T-helper 2 cell (primary cell): Measurements from ENCODE around the gene MLIP.
"Not testable (repeated sequence)": the region's sequence is repeated elsewhere in the genome, so short reads cannot be mapped to it uniquely, and the experiment has no call there.

Source experiments
- DNase-seq, 5 experiments: peaks; one replicate each; pipeline versions ENCODE4 v3.0.0 to v3.0.0-alpha.2; 2012 to 2022

The MLIP gene

DNA sequence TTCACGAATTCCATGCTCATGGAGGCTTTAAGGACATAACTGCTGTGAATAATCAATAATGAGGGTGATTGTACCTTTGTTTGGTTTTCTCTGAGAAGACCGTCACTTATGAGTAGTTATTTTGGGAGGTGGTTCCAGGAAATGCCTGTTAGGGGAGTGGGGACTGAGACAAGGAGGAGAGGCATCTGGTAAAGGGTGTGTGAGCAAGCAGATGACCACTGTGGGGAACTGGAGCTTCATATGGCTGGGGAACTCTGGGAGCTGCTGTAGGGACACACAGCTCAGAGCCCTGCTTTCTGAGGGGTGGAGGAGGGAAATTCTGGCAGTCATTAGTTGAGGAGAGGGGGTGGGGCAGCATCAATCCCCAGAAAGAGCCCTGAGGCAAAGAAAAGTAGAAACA, 125.7 kb downstream of the MLIP start:
- no peak for DNase-seq

DNA sequence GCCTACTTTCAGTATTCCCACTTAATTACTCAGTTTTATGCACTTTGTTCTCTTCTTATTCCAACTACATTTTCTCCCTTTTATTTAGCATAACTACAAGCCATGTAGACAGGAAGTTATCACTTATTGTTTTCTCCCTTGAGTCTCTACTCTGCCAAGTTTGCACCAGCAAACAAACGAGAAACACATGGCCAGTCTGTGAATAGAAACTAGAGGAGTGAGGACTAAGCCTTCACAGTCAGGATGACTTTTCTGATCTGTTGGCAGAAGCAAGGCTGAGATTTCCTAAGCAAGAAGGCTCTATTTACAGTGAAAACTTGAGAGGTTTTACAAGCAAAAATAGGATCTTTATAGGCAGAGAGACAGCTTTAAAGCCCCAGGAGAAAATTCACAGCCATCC, 127.2 kb downstream of the MLIP start:
- DNase-seq: no peak

DNA sequence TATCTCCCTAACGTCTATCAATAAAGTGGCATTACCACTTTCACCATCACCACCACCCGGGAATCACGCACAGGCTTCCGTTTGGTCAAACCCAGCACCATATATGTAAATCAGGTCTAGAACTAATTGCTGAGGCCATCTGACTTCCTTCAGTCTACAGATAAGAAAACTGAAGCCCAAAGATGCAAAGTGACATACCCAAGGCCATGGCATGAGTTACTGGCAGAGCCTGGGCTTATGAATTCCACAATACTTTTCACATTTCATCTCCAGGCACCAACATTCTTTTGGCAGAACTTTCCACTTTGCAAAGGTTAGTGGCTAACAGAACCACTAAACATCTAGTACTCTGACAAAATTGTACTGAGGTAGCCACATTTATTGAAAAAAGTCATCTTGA, 132.5 kb downstream of the MLIP start:
- DNase-seq: no peak

DNA sequence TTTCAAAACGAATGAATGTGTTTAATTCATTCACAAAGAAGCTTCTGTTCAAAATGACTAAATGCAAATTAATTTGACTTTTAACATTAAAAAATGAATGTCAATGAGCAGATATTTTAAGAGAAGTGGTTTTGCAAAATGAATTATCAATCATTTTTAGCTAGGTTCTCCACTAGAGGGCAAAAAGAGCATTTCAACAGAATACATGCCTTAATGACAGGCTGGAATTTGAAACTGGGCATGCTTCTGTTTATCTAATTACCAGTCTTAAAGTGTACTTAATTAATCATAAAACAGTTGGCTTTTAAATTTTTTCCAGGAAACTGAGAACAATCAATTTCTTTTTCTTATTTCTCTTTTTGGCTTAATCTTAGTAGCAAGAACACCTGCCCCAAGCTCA, 133.2 kb downstream of the MLIP start:
- DNase-seq: no peak

DNA sequence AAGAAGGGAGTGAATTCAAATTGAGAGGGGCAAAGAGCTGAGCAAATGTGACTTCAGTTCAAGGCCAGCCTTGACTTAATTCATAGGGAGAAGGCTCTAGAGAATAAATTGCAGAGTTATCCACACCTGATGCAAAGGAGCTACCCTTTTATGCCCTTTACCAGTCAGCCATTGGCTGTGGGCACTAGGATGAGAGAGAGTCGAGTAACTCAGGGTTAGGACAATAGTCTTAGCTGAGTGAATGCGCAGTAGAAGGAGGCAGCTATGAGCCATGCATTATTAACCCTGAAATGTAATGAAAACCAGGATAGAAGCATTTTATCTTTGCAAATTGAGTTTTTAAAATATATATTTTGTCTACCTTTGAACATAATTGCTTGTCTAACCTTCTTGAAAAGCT, 134.0 kb downstream of the MLIP start:
- DNase-seq: no peak

DNA sequence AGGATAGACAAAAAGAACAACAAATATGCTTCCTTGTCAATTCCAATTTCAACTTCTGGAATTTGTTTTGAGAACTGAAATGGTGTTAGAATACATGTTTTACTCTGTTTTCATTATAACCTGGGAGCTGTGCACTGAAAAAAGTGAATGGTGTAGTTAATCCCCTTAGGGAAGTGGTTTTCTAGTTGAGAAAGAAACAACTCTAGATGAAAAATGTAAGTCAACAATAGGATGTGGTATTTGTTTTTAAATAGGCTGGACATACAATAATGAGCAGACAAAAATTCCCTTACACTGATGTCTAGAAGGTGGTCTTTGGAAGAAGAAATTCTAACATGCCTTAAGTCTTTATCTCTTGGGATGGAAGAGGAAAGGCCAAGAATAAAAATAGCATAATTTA, 137.1 kb downstream of the MLIP start:
- no peak for DNase-seq

DNA sequence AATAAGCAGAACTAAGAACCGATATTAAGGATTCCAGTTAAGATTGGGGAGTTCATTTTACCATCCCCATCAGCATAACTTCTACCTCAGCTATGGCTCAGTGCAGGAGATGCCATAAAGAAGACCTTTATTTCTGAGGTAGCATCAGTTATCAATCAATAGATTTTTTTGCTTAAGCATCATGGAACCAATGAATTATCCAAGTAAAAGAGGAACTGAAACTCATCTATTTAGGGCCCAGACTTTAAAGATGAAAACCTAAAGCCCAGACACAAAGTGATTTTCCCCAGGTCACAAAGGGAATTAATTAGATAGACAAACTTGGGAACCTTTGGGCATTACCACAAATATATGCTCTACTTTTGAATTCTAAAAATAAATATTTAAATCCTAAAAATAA, 137.8 kb downstream of the MLIP start:
- no peak for DNase-seq

DNA sequence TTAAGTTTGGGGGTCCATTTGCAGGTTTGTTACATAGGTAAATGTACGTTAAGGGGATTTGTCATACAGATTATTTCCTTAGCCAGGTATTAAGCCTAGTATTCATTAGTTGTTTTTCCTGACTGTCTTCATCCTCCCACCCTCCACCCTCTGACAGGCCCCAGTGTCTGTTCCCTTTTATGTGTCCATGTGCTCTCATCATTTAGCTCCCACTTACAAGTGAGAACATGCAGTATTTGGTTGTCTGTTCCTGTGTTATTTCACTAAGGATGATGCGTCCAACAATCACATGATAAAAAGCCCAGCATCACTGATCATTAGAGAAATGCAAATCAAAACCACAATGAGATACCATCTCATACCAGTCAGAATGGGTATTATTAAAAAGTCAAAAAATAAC, 138.6 kb downstream of the MLIP start:
- not testable (repeated sequence) for DNase-seq

DNA sequence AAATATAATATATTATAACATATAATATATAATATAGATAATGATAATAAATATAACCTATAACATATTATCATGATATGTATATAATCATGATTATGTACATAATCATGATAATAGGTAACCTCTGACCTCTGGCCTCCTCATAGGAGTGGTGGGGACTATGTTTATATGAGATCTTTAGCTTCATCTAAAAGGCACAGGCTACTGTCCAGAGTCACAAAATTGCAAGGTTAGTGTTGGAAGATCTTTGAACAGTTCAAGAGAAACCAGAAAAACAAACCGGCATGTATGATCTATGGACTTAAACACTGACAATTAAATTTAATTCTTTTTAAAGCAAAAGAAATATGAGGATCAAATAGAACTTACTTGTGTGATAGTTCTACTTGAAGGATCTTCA, 141.3 kb downstream of the MLIP start:
- DNase-seq: no peak

DNA sequence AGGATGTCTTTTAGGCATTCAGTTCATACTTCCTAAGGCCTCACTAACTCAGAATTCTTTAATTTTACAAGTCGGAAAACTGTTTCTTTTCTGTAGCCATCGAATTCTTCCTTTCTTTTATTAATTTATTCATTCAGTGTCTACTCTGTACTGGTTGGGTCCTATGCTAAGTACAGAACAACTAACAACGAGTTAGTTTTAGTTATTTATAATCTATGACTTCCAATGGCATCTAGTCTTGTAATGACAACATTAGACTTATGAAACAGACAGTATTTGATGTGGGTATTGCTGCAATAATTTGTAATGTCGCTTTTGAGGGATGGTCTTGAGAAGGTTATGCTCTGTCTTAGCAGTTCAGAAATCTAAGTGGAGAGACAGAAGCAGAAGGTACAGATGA, 141.7 kb downstream of the MLIP start:
- no peak for DNase-seq

DNA sequence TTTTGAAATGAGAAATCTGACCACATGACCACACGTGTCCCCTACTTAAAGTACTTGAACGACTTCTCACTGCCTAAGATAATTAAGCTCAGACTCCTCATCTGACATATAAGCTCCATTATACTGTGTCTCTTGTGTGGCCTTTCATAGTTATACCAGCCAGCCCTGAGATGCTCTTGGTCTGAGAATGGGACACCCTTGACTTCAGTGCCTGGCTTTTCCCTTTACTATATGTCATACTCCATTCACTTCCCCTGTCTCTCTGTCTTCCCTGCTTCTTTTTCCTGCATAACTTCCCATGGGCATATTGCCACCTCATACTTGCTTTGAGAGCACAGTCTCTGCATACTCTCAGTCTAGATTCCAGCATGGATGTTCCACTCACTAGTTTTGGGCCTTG, 143.6 kb downstream of the MLIP start:
- no peak for DNase-seq

DNA sequence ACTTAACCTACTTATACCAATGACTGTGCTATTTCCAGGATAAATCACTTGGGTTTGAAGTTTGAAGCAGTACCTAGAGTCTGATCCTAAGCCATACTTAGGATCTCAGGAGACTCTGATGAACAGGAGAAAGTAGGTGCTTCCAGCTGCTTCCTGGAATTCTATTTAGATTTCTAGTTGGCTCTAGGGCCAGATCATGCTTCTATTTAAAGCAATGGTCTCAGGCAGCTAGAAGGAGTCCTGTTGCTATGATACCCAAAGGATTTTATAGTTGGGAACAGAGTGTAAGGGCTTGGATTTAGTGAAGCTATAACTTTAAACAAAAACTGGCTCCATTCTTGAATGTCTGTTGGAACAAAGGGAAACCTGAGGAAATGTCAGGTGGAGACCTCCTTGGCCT, 144.6 kb downstream of the MLIP start:
- no peak for DNase-seq

DNA sequence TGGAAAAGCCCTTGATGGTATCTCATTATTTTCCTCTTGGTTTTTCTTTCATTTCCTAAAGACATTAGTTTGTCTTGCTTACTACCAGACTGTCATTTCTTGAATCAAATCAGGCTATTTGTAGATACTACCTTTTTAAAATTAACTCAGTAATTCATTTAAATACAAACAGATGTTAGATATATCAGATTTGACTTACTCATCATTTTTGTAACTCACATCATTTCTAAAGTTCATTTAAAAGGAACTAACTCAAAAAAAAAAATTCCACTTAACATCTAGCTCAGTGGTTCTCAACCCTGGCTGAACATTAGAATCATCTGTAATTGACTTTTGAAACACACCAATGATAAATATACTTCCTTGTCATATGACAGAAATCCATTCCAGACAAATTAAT, 148.8 kb downstream of the MLIP start:
- no peak for DNase-seq

DNA sequence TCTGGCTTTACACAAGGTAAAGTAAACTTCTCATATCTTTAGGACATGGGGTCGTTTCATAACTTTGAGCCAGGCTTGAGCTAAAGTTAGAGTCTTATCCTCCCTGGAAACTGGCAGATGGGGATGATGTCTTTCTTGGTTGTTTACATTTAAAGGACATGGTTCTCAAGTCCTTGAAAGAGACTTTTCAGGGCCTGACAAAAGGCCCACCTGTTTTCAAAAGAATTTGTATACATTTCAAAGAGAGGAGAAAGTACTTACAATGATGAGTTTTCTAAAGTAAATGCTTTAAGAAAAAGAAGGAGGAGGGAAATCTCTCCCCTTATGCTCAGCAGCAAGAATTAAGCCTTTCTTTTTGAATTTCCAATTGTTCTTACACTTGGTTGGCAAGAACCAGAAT, 151.3 kb downstream of the MLIP start:
- DNase-seq: no peak

DNA sequence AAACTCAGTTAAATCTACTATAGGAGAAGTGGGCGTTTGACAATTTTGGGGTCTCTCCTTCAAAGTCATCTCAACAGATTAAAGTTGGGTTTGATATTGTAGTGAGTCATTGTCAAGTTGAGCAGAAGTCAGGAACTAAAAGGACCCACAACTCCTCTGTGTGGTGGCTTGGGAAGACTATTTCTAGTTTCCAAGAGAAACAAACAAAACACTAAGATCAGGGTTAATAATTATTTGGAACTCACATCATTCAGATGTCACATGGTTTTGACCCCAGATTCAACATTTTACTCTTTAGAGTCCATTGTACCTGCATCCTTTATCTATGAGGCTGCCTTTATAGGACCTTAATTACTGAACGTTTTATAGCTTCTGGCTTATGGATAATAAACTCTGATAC, 151.7 kb downstream of the MLIP start:
- DNase-seq: no peak

DNA sequence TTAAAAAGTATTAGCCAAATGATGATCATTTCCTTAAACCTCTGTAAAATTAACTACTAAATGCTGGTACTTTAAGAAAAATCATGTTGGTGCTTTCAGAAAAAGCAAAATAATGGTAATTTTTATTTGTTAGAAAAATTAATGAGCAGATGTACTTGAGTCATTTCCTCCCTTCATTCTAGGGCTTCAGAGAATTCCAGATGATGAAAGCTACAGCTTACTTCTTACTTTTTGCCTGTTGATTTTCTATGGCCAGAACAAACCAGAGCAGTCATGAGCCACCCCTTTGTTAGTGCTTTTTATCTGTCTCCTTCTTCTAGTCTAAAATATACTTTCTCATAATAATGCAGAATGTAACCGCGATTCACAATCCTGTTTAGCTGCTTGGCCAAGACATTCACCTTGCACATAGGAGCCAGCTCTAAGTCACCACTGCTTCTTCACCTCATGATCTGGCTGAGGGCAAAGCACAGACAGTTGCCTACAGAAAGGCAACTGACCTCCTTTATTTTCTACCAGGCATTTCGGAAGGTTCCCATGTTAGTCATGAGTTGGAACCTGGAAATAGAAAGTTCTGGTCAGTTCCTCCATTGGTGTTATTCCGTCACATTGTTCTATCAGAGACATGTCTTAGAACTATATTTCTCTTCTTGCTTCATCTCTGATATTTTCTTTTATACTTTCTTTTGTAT, 153.5 kb downstream of the MLIP start:
- no peak for DNase-seq

DNA sequence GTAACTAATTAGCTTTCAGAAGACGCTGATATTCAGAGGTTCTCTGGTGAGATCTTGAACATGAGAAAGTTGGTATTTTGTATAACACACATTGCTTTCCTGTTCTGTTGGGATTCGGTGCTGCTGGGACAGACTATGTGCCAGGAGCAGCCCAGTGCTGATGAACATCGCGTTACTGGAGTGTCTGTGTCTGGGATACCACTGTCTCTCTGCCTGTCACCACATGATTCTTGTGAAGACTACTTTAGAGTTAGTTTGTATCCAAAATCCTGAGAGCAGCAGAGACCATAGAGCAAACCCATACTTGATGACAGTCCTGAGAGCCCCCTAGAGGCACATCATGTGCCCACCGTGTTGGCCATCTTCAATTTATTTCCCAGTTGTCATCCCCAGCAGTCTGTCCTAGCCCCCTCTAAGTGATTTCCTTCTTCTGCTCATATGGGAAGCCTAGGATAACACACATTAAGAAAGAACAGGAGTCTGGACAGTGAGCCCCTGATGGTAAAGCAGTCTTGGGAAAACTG, 155.2 kb downstream of the MLIP start:
- no peak for DNase-seq

DNA sequence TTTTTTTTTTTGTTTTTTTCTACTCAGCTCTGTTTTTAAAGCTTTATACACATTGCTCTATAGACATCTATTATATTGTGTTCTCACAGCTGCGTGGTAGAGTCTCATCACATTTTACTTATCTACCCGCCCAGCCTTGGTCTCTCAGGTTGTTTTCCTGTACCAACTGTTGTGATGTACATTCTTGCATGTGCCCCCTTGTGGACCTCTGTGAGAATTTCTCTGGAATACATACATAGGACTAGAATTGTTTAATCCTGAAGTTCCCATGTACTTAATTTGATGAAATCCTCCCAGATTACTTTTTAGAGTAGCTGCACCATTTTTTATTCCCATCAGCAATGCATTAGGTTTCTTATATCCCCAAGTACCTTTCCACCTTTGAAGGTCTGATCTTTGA, 156.6 kb downstream of the MLIP start:
- peak in 1 of 5 experiments; percentile 4 for DNase-seq

DNA sequence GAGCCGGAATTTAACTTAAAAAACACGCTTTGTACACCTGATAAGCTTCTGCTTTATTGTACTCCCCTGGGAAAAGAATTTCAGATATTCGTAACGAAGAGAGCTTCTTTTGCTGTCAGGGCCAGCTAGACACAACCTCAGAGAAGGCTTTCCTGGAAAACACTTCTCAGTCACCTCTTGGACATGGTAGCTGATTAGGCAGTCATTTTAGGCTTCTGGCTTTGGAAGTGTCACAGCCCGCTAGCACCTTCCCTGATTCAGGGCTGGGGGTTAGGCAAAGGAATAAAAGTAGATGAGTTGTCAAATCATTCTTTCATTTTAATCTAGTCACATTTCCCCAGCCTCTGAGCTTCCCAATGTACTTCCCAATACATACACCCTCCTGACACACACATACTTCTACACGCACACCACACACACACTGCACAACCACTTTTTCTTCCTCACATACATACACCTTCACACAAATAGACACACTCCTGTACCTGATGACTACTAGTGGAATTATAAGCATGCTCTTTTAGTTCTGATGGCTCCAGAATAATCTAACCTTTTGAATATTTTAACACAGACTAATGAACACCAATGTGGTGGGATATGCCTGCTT, 162.1 kb downstream of the MLIP start:
- DNase-seq: no peak

DNA sequence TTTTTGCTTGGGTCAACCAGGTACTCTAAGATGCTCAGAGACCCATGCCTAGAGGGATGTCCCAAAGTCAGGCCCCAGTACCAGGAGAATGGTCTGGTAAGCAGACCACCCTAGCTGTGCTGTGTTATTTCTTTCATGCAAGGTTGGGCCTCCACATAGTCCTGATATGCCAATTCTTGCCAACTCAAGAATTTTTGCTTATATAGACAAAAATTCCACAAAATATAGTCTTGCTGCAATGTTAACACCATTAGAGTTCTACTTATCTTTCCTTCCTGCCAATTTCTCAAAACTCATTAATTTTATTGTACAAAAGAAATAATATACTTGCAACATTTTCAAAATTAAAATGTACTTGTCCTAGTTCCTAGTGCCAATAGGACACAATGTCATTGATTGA, 163.1 kb downstream of the MLIP start:
- DNase-seq: no peak

DNA sequence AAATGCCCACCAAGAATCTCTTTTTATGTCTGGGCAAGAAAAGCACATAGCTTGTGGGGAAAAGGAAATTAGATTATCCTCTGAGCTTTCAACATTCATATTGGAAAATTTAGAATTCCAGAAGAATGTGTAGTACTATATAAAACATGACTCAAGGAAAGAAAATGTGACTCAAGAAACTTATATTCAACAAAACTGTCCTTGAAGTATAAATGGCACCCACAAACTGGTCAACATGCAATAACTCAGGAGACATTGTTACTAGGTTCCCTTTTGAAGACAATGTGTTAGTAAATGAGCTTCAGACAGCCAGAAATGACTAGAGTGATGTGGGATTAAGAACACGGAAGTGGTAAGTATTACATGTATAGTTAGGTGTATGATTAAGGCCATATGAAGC, 170.9 kb downstream of the MLIP start:
- no peak for DNase-seq

DNA sequence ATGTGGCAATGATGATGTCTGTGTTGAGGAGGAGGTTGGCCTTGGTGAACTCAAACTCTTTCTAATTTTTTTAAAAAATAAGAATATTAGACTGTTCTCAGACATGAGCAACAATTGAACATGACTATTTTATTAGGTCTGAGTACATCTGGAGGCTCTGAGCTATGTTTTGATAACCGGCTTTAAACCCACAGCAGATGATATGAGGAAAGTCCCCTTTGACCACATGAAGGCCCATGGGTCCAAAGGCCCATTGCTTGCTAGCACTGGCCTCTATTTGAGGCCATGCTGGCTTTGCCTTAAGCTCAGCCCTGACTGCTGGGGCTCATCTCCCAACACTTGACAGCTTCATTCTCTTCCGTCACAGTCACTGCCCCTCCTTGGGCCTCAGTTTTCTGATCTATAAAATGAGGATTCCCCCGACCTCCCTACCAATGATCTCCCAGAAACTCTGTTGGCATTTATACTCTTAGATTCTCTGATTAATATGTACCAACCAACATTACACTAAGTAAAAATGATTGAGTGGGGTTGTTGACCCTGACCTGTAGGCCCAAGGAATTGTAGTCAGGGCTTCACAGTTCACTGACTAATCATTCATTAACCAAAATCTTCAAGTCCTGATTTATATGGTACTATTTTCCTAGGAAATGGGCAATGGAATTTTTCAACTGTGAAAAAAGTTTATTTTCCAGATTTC, 173.1 kb downstream of the MLIP start:
- no peak for DNase-seq

DNA sequence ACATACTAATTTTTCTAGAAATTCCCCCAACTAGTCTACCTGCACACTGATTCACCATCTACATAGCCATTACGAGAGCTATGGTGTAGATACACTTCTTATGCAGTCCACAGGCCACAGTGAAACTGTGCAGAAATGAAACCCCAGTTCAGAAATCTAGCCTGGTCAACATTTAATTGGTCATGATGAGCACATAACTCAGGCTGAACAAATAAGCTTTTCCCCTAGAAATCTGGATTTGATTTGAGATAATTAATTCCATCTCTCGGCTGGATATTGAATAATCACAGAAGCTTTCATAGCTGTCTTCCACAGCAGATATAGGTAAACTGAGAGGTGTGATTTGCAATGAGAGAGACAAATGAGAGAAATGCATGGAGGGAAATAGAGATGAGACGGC, 174.4 kb downstream of the MLIP start:
- no peak for DNase-seq

DNA sequence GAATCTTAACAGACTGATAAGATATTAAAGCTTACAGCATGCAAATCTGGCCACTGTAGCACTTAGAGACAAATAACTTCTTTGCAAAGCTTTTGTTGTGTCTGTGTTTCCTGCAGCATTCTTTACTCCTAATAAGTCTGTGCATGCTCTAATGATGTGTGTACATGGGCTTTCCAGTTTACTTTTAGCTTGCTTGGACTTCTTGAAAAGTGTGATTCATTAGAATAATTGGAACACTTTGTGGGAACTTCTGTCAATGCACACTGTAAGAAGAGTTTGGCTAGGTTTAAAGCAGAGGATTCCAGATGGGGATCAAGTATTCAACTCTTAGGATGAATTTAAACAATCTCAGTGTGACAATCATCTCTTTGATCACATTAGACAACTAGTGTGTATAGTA, 174.9 kb downstream of the MLIP start:
- DNase-seq: no peak
